GM19239 (cell line): ENCODE data around the gene KLHL22.

ENCODE experiments used
- DNase-seq: peaks from one replicate; pipeline ENCODE4 v3.0.0; 2011; ENCODE audit warnings: low spot score; ENCODE audit not compliant: insufficient read length
- FAIRE-seq: peaks from 2 replicates; lab custom pipeline; 2011; peaks lifted over from hg19 to GRCh38; lab: Jason Lieb, UNC

Gene KLHL22

DNA sequence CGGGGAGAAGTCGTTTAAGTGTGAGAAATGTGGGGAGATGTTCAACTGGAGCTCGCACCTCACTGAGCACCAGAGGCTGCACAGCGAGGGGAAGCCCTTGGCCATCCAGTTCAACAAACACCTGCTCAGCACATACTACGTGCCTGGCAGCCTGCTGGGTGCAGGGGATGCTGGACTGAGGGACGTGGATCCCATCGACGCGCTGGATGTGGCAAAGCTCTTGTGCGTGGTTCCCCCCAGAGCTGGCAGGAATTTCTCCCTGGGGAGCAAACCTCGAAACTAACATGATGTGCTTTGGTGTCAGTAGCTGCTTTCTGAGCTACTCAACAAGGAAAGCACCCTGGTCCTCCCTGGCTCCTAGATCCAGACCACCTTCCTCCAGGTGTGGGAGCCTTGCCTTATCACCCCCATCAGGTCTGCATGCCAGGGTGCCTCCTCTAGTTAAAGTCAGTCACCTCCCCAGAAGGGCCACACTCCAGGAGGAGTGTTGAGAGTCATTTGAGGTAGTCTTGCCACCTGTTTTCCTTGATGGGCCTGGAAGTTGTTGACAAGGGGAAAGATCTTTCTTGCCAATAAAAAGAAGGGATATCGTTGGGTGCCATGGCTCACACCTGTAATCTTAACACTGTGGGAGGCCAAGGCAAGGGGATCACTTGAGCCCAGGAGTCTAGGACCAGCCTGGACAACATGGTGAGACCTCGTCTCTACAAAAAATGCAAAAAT is 88.7 kb downstream of the KLHL22 start:
- DNase-seq, result no peak

DNA sequence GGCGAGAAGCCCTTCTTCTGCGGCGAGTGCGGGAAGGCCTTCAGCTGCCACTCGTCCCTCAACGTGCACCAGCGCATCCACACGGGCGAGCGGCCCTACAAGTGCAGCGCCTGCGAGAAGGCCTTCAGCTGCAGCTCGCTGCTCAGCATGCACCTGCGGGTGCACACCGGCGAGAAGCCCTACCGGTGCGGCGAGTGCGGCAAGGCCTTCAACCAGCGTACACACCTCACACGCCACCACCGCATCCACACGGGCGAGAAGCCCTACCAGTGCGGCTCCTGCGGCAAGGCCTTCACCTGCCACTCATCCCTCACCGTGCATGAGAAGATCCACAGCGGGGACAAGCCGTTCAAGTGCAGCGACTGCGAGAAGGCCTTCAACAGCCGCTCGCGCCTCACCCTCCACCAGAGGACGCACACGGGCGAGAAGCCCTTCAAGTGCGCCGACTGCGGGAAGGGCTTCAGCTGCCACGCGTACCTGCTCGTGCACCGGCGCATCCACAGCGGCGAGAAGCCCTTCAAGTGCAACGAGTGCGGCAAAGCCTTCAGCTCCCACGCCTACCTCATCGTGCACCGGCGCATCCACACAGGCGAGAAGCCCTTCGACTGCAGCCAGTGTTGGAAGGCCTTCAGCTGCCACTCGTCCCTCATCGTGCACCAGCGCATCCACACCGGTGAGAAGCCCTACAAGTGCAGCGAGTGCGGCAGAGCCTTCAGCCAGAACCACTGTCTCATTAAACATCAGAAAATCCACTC is 89.5 kb downstream of the KLHL22 start:
- DNase-seq (no peak), FAIRE-seq (no peak)

More for the DNA sequence above, 88.7 kb downstream of the KLHL22 start:
- FAIRE-seq, result no peak

DNA sequence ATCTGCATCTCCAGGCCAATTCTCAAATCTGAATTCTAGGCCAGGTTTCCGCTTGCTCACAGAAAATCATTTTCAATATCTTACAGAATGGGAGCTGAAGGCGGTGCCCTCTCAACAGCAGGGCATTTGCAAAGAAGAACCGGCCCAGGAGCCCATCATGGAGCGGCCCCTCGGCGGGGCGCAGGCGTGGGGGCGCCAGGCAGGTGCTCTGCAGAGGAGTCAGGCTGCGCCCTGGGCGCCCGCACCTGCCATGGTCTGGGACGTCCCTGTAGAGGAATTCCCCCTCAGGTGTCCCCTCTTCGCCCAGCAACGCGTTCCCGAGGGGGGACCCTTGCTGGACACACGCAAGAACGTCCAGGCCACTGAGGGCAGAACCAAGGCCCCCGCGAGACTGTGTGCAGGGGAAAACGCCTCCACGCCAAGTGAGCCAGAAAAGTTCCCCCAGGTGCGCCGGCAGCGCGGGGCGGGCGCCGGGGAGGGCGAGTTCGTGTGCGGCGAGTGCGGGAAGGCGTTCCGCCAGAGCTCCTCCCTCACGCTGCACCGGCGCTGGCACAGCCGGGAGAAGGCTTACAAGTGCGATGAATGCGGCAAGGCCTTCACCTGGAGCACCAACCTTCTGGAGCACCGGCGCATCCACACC is 90.2 kb downstream of the KLHL22 start:
- DNase-seq (no peak), FAIRE-seq (no peak)

DNA sequence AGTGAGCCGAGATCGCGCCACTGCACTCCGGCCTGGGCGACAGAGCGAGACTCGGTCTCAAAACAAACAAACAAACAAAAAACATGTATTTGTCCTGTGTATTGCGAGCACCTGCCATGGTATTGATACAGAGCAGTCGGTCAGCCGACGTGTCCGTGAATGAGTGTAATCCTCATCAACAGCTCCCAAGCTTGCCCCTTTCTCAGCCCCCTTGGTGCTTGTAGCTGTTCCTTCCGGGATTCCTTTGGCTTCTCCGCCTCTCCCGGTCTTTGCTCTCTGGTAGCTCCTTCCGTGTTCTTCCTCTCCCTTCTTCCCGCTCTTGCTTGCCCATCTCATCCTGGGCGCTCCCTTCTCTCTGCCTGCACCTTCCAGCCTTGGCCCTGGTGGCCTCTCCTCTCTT is 90.7 kb downstream of the KLHL22 start:
- FAIRE-seq, result no peak
- no peak for DNase-seq

DNA sequence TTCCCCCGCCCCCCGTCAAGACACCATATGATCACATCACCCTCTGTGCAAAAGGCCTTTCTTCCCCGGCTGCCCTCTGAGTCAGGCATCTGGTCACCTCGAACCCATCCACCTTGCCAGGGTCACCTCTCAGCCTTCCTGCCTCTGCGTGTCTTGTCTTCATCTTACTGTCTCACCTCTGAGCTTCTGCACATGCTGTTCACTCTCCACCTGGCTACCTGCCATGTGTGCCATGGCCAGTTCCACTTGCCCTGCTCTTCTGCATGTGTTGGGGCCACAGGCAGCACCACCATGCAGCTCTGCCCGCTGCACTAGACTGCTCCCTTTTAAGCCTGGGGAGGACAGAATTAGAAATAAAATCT is 91.8 kb downstream of the KLHL22 start:
- FAIRE-seq (no peak), DNase-seq (no peak)

DNA sequence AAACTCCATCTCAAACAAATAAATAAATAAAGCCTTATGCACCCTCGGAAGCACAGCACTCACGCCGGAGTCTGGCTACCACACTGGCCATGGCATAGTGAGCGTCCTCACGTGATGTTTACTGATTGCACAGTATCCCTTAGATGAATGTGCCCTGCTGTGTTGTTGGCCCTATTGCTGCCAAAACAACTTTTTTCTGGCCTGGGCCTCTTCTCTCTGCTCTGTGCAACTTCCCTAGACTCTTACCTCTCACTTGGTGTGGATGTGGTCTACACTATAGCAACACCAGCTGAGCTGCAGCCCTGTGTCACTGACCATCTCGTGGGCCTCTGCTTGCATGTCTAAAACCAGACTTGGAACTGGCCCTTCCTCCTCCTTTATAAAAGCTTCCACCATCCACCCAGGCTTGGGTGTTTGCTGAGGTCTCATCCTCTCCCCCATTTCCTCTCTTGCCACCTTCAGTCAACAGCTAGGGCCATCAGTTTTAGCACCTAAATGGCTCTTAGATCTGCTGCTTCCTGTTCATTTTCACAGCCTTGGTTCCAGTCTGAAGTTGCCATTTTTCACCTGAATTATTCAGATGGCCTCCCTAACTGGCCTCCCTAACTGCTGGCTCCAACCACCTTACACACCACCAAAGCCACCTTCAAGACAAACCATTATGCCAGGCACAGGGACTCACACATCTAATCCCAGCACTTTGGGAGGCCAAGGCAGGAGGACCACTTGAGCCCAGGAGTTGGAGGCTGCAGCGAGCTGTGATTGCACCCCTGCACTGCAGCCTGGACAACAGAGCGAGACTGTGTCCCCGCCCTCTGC is 92.4 kb downstream of the KLHL22 start:
- DNase-seq (no peak), FAIRE-seq (no peak)

DNA sequence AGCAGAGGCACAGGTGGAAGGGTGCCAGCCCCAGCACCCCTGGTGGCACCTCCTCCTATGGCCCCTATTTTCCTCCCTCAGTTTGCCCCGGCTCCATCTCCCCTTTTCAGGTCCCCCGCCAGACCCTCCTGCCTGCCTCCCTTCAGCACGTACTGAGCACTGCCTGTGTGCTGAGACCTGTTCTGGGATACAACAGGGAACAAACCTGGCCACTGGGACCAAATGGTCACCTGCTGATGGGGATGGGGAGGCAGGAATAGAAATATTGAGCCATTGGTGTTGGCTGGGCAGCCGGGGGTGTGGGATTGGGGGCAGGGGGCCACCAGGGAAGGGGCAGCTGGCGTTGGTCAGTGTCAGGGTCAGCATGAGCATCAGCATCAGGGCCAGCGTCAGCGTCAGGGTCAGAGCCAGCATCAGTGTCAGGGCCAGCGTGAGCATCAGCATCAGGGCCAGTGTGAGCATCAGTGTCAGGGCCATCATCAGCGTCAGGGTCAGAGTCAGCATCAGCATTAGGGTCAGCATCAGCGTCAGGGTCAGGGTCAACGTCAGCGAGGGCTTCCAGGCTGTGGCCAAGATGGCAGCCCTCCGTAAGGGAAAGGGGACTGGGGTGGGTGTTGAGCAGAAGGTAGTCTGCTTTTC is 94.1 kb downstream of the KLHL22 start:
- FAIRE-seq (no peak), DNase-seq (no peak)

DNA sequence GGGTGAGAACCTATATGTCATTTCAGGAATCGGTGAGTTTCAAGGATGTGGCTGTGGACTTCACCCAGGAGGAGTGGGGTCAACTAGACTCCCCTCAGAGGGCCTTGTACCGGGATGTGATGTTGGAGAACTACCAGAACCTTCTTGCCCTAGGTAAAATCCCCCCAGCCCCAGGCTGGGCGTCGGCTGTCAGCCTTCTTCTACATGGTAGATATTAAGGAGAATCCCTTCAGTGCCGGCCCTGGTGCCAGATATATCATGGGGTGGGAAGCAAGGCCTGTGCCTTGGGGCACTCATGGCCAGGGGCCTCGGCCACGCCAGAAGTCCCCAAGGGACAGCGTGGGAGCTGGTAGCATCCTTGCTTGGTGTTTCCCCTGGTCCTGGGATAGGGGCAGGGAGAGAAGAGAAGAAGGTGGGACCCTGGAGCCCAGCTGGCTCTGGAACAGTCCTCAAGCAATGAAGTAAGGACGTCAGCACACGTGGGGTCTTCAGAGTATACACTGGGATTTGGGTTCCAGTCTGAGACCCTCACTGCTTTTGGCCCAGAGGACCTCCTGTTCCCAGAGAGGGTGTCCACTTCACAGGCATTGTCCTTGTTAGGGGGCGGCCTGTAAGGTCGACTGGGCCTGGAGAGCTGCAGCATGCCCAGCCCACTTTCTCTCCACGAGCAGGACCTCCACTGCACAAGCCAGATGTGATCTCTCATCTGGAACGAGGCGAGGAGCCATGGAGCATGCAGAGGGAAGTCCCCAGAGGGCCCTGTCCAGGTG is 94.8 kb downstream of the KLHL22 start:
- no peak for DNase-seq
- no peak for FAIRE-seq

DNA sequence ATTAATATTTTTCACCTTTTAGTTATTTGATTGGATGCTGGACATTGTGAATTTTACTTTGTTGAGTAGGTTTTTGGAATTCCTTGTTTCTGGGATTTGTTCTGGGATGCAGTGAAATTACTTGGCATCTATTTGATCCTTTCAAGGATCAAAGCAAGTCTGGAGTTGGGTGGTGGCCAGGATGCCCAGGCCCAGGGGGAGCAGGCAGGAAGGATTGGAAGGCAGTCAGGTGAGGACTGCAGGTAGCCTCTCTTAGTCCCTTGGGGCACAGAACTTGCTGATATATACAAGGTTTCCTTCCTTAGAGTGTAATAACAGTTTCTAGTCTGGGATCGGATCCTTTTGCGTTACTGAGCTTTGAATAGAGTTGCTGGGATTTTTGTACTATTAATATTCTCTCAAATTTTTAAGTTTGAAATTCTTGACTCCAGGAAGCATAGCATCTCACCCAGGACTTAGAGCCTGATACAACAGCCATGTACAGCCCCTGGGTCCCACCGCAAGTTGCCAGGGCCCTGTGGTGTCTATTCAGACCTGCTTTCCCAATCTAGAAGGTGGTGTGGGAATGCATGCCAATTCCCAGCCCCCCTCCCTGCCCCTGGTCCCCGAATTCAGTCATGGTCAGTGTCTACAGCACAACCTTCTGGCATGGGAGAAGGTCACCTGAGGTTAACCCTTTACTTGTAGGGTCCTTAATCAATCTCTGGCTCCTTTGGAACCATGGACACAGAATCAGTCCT is 95.6 kb downstream of the KLHL22 start:
- DNase-seq, result no peak
- FAIRE-seq, result no peak

DNA sequence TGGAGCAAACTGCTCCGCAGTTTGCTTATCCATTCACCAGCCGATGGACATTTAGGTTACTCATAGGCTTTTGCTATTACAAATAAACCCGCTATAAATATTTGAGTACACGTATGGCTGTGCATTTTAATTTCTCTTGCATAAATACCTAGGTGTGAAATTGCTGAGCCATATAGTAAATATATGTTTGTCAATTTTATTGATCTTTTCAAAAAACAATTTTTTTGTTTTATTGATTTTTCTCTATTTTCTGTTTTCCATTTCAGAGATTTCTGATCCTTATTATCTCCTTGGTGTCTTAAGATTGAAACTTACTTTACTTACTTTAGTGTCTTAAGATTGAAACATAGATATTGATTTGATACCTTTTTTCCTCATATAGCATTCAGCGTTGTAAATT is 97.2 kb downstream of the KLHL22 start:
- no peak for FAIRE-seq
- no peak for DNase-seq

DNA sequence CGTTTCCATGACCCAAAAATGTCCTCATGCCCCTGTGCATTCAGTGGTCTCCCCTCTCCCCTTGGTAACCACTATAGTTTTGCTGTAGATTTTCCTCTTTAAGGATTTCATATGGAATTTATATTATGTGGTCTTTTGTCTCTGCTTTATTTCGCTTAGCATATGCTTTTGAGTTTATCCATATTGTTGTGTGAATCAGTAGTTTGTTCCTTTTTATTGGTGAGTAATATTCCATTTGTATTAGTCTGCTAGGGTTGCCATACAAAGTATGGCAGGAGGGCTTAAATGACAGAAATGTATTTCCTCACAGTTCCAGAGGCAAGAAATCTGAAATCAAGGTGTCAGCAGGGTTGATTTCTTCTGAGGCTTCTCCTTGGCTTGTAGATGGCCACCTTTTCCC is 98.1 kb downstream of the KLHL22 start:
- no peak for DNase-seq
- no peak for FAIRE-seq

DNA sequence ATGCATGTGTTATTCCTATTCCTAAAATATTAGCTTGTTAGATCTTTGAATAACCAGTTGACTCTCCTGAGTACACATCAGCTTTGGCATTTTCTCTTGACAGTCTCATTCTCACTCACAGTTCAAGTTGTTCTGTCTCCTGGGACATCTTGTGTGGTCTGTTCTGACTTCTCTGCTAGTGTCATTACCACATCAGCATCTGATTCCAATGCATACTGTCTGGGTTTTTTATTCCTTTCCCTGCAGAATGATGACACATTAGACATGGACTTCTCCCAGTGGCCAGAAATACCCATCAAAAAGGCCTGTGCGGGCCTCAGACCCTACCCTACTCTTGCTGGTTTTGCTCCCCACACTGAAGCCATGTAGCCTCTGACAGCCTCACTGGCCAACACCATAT is 99.0 kb downstream of the KLHL22 start:
- DNase-seq (no peak), FAIRE-seq (no peak)

DNA sequence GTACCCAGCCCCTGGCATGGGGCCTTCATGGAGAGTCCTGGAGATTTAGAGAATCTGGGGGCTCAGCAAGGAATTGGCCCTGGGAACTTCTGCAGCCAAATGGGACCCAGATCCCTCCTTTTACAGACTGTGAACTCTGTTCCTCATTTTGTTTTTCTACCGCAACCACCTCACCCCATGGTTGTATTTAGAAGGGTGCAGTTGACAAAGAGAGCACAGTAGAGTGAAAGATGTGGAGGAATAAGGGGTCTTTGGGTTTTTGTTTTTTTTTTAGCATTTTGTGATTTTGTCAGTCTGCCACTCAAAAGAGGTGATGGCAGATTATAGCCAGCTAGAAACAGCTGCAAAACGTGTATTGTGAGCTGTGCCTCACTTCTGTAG is 99.7 kb downstream of the KLHL22 start:
- DNase-seq (no peak), FAIRE-seq (no peak)

DNA sequence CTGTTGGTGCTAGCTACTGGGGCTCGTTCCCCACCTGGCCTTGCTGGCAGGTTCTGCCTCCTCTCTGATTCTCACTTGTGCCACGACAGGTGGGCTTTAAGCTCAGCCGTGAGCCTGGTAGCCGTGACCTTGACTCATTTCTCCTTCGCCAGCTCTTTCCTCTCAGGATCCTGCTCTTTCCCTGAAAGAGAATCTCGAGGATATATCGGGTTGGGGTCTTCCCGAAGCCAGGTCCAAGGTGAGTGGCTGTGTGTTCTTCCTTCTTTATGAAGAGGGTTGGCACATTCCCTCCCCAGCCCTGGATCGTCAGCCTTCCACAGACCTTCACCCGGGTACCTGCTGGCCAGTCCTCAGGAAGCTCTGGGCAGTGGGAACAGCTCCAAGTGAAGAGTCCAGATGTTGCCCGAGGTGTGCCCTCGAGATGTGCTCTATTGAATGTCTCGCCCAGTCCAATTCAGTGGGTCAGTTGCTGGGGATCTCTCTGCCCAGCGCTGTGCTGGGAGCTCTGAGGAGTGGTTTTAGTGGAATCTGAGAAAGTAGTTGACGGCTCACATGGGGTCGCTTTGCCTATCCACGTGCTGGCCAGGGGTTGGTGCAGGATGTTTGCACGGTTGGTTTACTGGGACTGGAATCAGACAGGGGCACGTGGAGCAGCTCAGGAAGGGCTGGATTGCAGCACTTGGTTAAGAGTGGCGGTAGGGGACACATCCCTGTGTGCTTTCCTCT is 100.3 kb downstream of the KLHL22 start:
- DNase-seq (no peak), FAIRE-seq (no peak)

DNA sequence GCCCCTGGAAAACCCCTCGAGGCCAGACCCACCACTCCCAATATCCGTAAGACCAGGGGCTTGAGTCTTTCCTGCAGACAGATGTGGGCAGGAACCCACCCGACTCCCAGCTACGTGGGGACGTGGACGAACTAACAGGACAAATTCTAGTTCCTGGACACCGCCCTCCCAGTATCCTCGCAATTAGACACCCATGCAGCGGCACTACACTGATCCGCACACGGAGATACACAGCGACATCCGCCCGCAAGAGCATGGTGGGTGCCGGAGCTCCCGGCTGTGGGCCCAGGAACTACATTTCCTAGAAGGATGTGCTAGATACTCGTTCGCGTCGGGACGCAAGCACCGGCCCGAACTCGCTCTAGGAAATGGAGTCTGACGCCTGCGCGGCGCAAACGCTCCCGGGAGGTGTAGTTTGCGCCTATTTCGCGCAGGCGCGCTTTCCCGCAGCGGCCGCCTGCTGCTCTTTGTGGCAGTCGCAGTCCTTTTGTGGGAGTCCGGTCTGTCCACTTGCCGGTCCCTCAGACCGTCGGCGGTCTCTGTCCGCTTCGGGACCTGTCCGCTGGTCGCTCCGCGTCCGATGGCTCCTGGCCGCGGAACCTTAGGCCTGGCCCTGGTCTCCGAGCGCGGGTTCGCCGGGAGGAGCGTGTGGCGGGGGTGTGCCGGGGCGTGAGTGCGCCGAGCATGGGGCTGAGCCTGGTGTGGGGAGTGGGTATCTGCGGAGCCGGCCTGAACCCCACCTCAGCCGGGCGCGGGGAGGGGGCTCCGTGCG is 101.7 kb downstream of the KLHL22 start, which contains the start of gene ZNF74:
Gene ZNF74 (plus strand): TSS at position 447 of the 772 bp plus-strand sequence. CDS start 478 bp downstream, outside the sequence.
- DNase-seq (peak; percentile 80), FAIRE-seq (peak; percentile 91)

DNA sequence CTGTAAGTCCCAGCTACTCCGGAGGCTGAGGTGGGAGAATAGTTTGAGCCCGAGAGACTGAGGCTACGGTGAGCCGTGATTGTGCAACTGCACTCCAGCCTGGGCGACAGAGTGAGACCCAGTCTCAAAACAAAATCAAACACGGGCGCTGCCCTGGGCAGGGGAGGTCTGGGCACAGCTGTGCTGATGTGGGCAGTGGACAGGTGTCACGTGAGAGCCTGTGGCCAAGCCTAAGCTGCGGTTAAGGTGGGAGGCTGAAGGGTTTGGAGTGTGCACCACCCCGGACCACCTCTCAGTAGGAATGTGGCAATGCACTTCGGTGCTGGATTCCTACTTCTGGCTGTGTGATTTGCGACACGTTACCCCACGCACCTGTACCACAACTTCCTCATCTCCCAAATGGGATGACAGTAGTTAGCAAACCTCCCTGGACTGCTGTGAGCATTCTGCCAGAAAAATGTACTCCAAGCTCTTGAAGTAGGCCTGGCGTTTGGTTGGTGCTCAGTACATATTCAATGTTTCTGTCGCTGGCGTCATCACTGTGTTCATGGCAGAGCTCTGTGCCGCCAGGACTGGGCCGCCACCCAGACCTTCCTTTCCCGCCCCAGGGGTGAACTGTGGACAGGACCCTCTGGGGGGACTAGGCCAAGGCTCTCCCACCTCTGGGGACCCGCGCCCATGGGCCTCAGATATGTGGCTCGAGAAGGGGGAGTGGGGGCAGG is 102.5 kb downstream of the KLHL22 start:
- DNase-seq (no peak), FAIRE-seq (peak; percentile 26)
